Measurements from ENCODE around the gene NRGN. TPM values are rescaled to one million over a fixed set of nuclear protein-coding genes. Genes with fewer than 3 reads are reported as not detected.

Gene NRGN
- total and polyA plus RNA-seq, 2 of the 4 experiments (the other 2 are of a cell fraction): 0.54 to 24.8 TPM

DNA sequence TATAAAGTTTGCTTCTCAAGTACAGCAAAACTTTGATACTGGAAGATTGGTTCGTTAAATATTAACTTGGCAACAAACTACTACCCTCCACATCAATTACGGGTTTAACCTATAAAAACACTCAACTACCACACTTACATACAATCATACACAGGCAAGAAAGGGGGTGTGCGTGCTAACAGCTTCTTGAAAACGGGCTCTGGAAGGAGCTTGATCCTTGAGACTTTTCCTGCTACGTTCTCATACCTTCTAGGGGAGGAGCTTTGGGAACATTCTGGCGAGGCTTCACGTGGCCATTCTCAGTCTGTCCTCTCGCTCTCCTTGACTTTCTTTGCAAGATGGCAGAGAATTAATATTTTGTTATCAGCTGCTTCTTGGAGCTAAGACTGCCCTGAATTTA, 29.2 kb downstream of the NRGN start:
- Histone ChIP-seq H3K4me2 (ENCODE audit: low read depth, low read length) (no peak overlapping the region), H2AFZ (replicated peaks; ENCODE audit: low read length, poor library complexity) (no peak overlapping the region), H2BK20ac (ENCODE audit: low read depth, low read length) (no peak overlapping the region), H4K91ac (ENCODE audit: insufficient read depth, low read depth, low read length) (no peak overlapping the region), H3K4ac (ENCODE audit: low read depth, low read length) (no peak overlapping the region), H3K9ac (ENCODE audit: low read depth, low read length) (no peak overlapping the region), H3K79me1 (ENCODE audit: low read depth in 1 of 2, low read length in 2 of 2) (peaks cover 3 to 22% of the 10 kb centered on the region in 2 experiments), H4K20me1 (ENCODE audit: insufficient read depth, low read length) (no peaks in the 10 kb centered on the region), H3K4me1 (ENCODE audit: control insufficient read depth, insufficient read depth, low read length) (peaks cover 4% of the 10 kb centered on the region; the same call in 1 of the 2 replicates), H4K5ac (ENCODE audit: low read depth, low read length) (no peak overlapping the region), H3K9me1 (ENCODE audit: insufficient read depth, low read length) (no peaks in the 10 kb centered on the region), H3K27me3 (ENCODE audit: control insufficient read depth, insufficient read depth, low read length) (no peaks in the 10 kb centered on the region), H2BK15ac (ENCODE audit: low read depth, low read length) (no peak overlapping the region), H3K27ac (ENCODE audit: insufficient read depth, low read length) (no peak overlapping the region), H3K4me3 (ENCODE audit: insufficient read depth, low read depth, low read length) (no peak overlapping the region), H3K36me3 (ENCODE audit: control insufficient read depth, insufficient read depth, low read length) (peaks cover 12% of the 10 kb centered on the region), H2BK120ac (ENCODE audit: low read depth, low read length) (no peak overlapping the region), H3K14ac (replicated peaks; ENCODE audit: low read depth, low read length) (no peak overlapping the region), H3K9me3 (ENCODE audit: control insufficient read depth, insufficient read depth, low read length) (no peaks in the 10 kb centered on the region), H3K23ac (ENCODE audit: low read depth, low read length) (no peak overlapping the region), H2AK5ac (ENCODE audit: low read depth, low read length) (no peak overlapping the region), H2AK9ac (replicated peaks; ENCODE audit: low read depth, low read length, poor library complexity) (no peak overlapping the region), H3K56ac (ENCODE audit: extremely low read depth, insufficient read depth, low read length) (no peak overlapping the region), H3K18ac (ENCODE audit: low read depth, low read length) (no peak overlapping the region), H2BK5ac (ENCODE audit: low read depth, low read length, poor library complexity, severe bottlenecking) (no peak overlapping the region), H4K8ac (ENCODE audit: low read depth in 2 of 2, low read length in 2 of 2) (no peak overlapping the region)
- ATAC-seq (ENCODE audit: low read depth) (no peak), DNase-seq (no peak)
- dilution Hi-C loops (cut with HindIII; ENCODE audit: low sequenced_read_pairs, unreplicated experiment) (no loop called here), in situ Hi-C loops (cut with MboI; ENCODE audit: low sequenced_read_pairs) (loop anchor here (10.0 kb wide), 1 partner anchor 66 kb away; no protein-coding TSS in a partner anchor), intact Hi-C loops (cut with micrococcal nuclease) (no loop called here)
- WGBS, 2 experiments (ENCODE audit: extremely low coverage in 2 of 2, insufficient read length in 1 of 2): no CpG with 5 or more reads among the region's 8 CpGs
- TF ChIP-seq CHD1 (IDR thresholded peaks at IDR 0.05; ENCODE audit: low read depth, low read length): no peak
- TF ChIP-seq MAFK (IDR thresholded peaks at IDR 0.05; ENCODE audit: low read depth, low read length): no peak
- TF ChIP-seq BHLHE40 (IDR thresholded peaks at IDR 0.05; ENCODE audit: low read depth, low read length): no peak
- TF ChIP-seq ELK1 (IDR thresholded peaks at IDR 0.05; ENCODE audit: borderline replicate concordance, low read depth, low read length): no peak
- TF ChIP-seq, protein P1, sequence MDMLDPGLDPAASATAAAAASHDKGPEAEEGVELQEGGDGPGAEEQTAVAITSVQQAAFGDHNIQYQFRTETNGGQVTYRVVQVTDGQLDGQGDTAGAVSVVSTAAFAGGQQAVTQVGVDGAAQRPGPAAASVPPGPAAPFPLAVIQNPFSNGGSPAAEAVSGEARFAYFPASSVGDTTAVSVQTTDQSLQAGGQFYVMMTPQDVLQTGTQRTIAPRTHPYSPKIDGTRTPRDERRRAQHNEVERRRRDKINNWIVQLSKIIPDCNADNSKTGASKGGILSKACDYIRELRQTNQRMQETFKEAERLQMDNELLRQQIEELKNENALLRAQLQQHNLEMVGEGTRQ (IDR thresholded peaks at IDR 0.05; ENCODE audit: low read depth, low read length): no peak
- TF ChIP-seq FOS (IDR thresholded peaks at IDR 0.05; ENCODE audit: low read depth, low read length): no peak
- no peak for TF ChIP-seq MAZ (IDR thresholded peaks at IDR 0.05; ENCODE audit: borderline replicate concordance, low read depth, low read length)
- TF ChIP-seq SMC3 (IDR thresholded peaks at IDR 0.05; ENCODE audit: low read depth, low read length): no peak
- TF ChIP-seq, protein P2, sequence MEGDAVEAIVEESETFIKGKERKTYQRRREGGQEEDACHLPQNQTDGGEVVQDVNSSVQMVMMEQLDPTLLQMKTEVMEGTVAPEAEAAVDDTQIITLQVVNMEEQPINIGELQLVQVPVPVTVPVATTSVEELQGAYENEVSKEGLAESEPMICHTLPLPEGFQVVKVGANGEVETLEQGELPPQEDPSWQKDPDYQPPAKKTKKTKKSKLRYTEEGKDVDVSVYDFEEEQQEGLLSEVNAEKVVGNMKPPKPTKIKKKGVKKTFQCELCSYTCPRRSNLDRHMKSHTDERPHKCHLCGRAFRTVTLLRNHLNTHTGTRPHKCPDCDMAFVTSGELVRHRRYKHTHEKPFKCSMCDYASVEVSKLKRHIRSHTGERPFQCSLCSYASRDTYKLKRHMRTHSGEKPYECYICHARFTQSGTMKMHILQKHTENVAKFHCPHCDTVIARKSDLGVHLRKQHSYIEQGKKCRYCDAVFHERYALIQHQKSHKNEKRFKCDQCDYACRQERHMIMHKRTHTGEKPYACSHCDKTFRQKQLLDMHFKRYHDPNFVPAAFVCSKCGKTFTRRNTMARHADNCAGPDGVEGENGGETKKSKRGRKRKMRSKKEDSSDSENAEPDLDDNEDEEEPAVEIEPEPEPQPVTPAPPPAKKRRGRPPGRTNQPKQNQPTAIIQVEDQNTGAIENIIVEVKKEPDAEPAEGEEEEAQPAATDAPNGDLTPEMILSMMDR (conservative IDR thresholded peaks at IDR 0.05; ENCODE audit: low read depth, low read length): no peak
- no peak for TF ChIP-seq POLR2A (IDR thresholded peaks at IDR 0.05; ENCODE audit: low read depth, low read length)
- TF ChIP-seq MXI1 (IDR thresholded peaks at IDR 0.05; ENCODE audit: borderline replicate concordance, low read depth, low read length): no peak
- TF ChIP-seq RFX5 (IDR thresholded peaks at IDR 0.05; ENCODE audit: low read depth, low read length): no peak
- POLR2A ChIA-PET (ENCODE audit: unreplicated experiment): no interaction called here
- BruUV-seq (replicated peaks): no TSS peak
- CTCF ChIA-PET: interaction anchor here (1.4 kb wide), 1 partner anchor 25 kb away, joined by 6 read pairs; no protein-coding TSS in a partner anchor

All from IMR-90 (cell line).